BLaER1 treated with 17β-estradiol and CSF1 and Interleukin-3, amounts not matched to agents 10 nM and 100 nM (cell line): ENCODE measurements around the gene HGF.
"Not testable (repeated sequence)": the region's sequence is repeated elsewhere in the genome, so short reads cannot be mapped to it uniquely, and the experiment has no call there.

ENCODE experiments used
- H3K27ac ChIP-seq, 11 experiments: shearing (Covaris generic); formaldehyde crosslinking; 2 replicates each; pipeline ENCODE4 v1.8.1; 2022
- H3K27me3 ChIP-seq, 11 experiments: shearing (Covaris generic); formaldehyde crosslinking; 2 replicates each; pipeline ENCODE4 v1.8.1; 2022
- H3K36me3 ChIP-seq, 11 experiments: shearing (Covaris generic); formaldehyde crosslinking; 2 replicates each; pipeline ENCODE4 v1.8.1; 2022
- H3K4me1 ChIP-seq, 10 experiments: shearing (Covaris generic); formaldehyde crosslinking; 2 replicates each; pipeline ENCODE4 v1.8.1; 2022
- H3K4me2 ChIP-seq, 11 experiments: shearing (Covaris generic); formaldehyde crosslinking; 2 replicates each; pipeline ENCODE4 v1.8.1; 2022
- H3K4me3 ChIP-seq, 10 experiments: shearing (Covaris generic); formaldehyde crosslinking; 2 replicates each; pipeline ENCODE4 v1.8.1; 2022
- H3K9ac ChIP-seq, 11 experiments: shearing (Covaris generic); formaldehyde crosslinking; 2 replicates each; pipeline ENCODE4 v1.8.1; 2022
- H3K9me3 ChIP-seq, 11 experiments: shearing (Covaris generic); formaldehyde crosslinking; replicated peaks in 1 of 11; 2 replicates each; pipeline ENCODE4 v1.8.1; 2022
- H4K20me1 ChIP-seq, 11 experiments: shearing (Covaris generic); formaldehyde crosslinking; 2 replicates each; pipeline ENCODE4 v1.8.1; 2022
- Cebpa-rat ChIP-seq, 11 experiments: shearing (Covaris generic); IDR thresholded peaks; 2 replicates each; pipeline ENCODE4 v1.8.1; 2022

The HGF gene

DNA sequence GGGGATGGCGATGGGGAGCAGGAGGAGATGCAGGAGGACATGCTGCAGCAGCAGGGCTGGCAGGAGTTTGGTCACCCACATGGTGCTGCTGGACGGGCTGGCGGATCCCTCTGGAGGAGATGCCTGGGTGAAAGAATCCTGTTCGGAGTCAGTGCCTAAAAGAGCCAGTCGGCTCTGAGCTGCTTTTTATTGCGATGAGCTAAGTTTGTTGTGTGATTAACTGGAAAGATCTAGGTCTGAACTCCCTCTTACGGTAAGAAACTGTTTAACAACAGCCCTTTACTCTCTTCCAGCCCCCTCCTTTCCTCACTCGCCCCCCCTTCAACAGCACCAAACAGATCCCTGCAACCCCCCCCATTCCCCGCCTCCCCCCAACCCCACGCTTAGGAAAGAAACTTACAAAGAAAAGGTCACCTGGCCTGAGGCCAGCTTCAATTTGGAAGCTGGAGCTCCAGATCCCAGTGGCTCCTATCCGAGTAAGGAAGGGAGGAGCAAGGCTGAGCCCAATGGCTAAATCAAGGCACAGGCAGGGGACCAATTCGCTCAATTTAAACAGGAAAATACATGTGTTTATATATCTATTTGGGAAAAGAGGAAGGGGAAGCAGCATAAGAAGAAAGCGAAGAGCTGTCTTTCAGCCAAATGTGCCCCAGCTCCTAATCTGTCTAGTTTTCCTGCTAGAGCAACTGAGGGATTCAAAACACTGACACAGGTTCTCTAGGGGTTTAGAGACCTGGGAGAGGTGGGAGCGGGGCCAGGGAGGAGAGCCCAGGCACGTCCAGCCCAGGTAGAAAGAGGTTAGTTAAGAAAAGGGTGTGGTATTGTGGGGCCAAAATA is at the start of gene HGF:
Gene HGF (minus strand): TSS at position 157 of the 837 bp plus-strand sequence. CDS start 76 bp downstream, at position 81.
- no peaks in the 10 kb centered on the region; a peak in 1 of 22 replicates for H4K20me1 ChIP-seq
- peak within 1 kb of the TSS; percentile 56 to 83 (median 66) for H3K4me3 ChIP-seq
- peak within 1 kb of the TSS; percentile 76 to 92 (median 85) for H3K4me2 ChIP-seq
- H3K4me1 ChIP-seq: peaks cover 53 to 80% (median 70%) of the 10 kb centered on the region in 10 experiments
- H3K27ac ChIP-seq: peak within 1 kb of the TSS; percentile 66 to 95 (median 92)
- TF ChIP-seq Cebpa-rat (IDR thresholded peaks at IDR 0.05): no peak
- H3K9ac ChIP-seq: peak within 1 kb of the TSS; percentile 77 to 90 (median 87)
- H3K27me3 ChIP-seq: no peaks in the 10 kb centered on the region
- H3K9me3 ChIP-seq: peaks cover 0 to 5% (median 0%) of the 10 kb centered on the region in 11 experiments; a peak in 2 of 22 replicates
- H3K36me3 ChIP-seq: peaks cover 0 to 35% (median 0%) of the 10 kb centered on the region in 11 experiments; a peak in 8 of 22 replicates

DNA sequence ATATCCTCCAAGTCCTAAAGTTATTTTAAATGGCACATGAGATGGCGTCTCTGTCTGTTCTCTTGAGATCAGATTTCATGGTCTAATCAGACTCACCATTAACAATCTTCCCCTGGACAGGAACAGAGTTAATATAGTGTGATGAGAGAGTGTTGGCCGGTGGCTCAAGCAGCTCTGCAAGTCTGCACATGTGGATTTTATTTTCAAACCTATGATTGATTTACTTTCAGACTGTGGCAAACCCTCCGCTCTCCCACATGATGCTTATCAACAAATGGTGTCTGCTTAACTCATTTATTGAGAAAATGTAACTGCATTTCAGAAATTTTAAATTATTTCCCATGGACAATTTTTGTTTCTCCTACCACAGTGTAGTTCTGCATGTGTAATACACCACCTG is 46.5 kb upstream of the HGF start:
- Histone ChIP-seq H3K9ac (no peak overlapping the region), H3K4me2 (no peak overlapping the region), H4K20me1 (no peaks in the 10 kb centered on the region), H3K9me3 (0 out of 22 replicates have a peak, but pooled peaks cover 0 to 4% (median 0%) of the 10 kb centered on the region in 11 experiments), H3K27ac (no peak overlapping the region), H3K4me3 (no peak overlapping the region), H3K4me1 (peaks cover 0 to 22% (median 0%) of the 10 kb centered on the region in 10 experiments; a peak in 7 of 20 replicates), H3K27me3 (no peaks in the 10 kb centered on the region), H3K36me3 (no peaks in the 10 kb centered on the region)
- TF ChIP-seq Cebpa-rat (IDR thresholded peaks at IDR 0.05): no peak

DNA sequence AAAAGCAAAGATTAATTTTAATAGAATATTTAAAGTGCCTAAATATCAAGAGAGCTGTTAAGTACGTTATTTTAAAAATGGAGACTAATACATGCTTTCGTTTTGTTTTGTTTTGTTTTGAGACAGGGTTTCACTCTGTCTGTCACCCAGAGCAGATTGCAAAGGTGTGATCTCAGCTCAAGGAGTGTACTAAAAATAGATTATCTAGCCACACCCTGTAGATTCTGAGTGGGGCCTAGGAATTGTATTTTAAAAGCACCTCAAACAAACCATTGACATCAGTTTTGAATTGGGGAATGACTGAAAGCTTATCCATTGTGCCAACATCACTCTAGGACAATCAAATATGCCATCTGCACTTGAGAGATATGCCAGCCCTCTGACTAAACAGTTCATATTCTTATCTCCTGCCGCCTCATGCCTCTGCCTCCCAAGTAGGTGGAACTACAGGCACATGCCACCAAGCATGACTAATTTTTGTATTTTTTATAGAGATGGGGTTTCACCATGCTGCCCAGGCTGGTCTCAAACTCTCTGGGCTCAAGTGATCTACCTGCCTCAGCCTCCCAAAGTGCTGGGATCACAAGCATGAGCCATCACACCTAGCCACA is 43.1 kb upstream of the HGF start:
- peak overlapping the region in 2 of 11 experiments; percentile 2 to 19; a peak in 3 of 22 replicates for H3K4me2 ChIP-seq
- H3K4me3 ChIP-seq, H3K27me3 ChIP-seq, H4K20me1 ChIP-seq, H3K27ac ChIP-seq, H3K9ac ChIP-seq, H3K36me3 ChIP-seq, H3K9me3 ChIP-seq: not testable (repeated sequence)
- peaks cover 0 to 44% (median 6%) of the 10 kb centered on the region in 10 experiments; a peak in 10 of 20 replicates for H3K4me1 ChIP-seq

DNA sequence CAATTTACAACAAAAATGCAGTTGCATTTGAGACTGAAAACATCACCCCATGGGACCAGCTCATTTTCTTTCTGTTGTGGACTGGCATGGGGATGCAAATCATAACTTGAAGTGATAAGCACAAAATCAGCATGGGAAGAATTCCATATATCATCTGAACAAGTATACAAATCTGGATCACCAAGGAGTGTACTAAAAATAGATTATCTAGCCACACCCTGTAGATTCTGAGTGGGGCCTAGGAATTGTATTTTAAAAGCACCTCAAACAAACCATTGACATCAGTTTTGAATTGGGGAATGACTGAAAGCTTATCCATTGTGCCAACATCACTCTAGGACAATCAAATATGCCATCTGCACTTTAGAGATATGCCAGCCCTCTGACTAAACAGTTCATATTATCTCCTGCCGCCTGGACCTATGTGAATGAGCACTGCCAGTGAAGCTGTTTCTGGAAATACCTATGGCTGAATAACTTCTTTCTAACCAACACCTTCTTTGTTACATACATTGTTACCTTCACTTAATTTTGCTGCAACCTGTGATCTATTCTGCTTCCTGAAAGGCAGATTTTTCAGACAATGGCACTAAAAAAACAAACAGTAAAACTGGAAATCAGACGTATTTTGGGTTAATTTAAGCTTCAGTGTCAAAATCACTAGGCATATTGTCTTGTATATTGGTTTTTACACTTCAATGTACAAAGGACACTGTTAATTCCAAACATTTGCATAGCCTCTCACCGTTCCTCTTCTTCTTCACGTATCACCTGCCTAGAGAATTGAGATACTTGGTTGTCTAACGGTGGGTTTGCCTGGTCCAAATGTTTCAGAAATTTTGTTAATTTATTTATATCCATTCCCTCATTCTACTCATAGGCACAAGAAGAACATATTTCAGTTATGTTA is 42.4 kb upstream of the HGF start:
- peaks cover 0 to 44% (median 6%) of the 10 kb centered on the region in 10 experiments; a peak in 10 of 20 replicates for H3K4me1 ChIP-seq
- H3K4me3 ChIP-seq: no peak overlapping the region
- no peaks in the 10 kb centered on the region for H3K27me3 ChIP-seq
- H3K9me3 ChIP-seq: peaks cover 0 to 7% (median 4%) of the 10 kb centered on the region in 11 experiments; a peak in 6 of 22 replicates
- H3K36me3 ChIP-seq: no peaks in the 10 kb centered on the region
- H3K27ac ChIP-seq: peak overlapping the region in 3 of 11 experiments; percentile 74 to 95 (median 89); a peak in 4 of 22 replicates
- H3K4me2 ChIP-seq: peak overlapping the region in 3 of 11 experiments; percentile 63 to 83 (median 76); a peak in 4 of 22 replicates
- H4K20me1 ChIP-seq: no peaks in the 10 kb centered on the region
- TF ChIP-seq Cebpa-rat (IDR thresholded peaks at IDR 0.05): no peak
- no peak overlapping the region for H3K9ac ChIP-seq

DNA sequence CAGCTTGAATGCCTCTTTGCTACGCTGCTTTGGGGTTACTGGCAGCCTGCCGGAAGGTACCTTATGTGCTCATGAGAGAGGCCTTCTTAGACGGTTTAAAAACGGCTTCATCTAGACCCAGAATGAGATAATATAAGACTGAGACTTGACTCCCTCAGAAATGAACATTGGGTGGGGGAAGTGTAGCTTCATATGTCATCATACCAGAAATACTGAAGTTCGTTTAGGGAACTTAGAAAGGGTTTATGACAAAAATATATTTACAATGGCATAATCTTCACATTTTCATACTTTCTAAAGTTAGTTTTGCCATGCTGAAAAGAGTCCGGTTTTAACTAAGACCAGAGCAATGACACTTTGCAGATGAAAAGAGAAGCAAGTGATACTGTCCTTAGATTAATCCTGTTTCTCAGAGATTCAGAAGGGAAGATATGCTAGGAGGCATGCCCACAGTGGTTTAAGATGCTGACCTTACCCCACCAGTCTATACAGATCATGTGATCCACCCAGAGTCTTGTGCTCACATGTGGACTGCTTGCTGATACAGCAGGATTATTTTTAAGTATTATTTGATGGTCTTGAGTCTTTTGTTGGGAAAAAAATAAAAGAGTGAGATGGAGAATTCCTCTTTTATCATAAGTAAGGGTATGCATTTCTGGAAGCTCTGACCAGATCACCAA is 40.8 kb upstream of the HGF start:
- Histone ChIP-seq H3K27me3 (no peaks in the 10 kb centered on the region), H3K9me3 (peaks cover 0 to 7% (median 4%) of the 10 kb centered on the region in 11 experiments; a peak in 6 of 22 replicates), H3K4me3 (no peak overlapping the region; a peak in 1 of 20 replicates), H4K20me1 (no peaks in the 10 kb centered on the region), H3K4me2 (peak overlapping the region in 5 of 11 experiments; percentile 42 to 83 (median 63); a peak in 10 of 22 replicates), H3K4me1 (peaks cover 0 to 44% (median 7%) of the 10 kb centered on the region in 10 experiments; a peak in 10 of 20 replicates), H3K9ac (peak overlapping the region in 4 of 11 experiments; percentile 22 to 81 (median 64); a peak in 7 of 22 replicates), H3K36me3 (no peaks in the 10 kb centered on the region), H3K27ac (peak overlapping the region in 6 of 11 experiments; percentile 29 to 95 (median 71); a peak in 12 of 22 replicates)
- TF ChIP-seq Cebpa-rat (IDR thresholded peaks at IDR 0.05): no peak

DNA sequence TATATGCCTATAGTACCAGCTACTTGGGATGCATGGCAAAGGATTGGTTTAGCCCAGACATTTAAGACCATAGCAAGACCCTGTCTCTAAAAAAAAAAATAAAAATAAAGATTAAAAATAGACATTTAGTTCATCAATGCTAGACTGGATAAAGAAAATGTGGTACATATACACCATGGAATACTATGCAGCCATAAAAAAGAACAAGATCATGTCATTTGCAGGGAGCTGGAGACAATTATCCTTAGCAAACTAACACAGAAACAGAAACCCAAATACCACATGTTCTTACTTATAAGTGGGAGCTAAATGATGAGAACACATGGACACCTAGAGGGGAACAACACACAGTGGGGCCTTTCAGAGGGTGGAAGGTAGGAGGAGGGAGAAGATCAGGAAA is 38.5 kb upstream of the HGF start:
- H3K4me3 ChIP-seq, H3K9me3 ChIP-seq, H3K27ac ChIP-seq, H3K4me2 ChIP-seq, H3K9ac ChIP-seq, H3K36me3 ChIP-seq, H4K20me1 ChIP-seq, H3K27me3 ChIP-seq: not testable (repeated sequence)
- H3K4me1 ChIP-seq: peaks cover 0 to 40% (median 8%) of the 10 kb centered on the region in 10 experiments; a peak in 10 of 20 replicates

DNA sequence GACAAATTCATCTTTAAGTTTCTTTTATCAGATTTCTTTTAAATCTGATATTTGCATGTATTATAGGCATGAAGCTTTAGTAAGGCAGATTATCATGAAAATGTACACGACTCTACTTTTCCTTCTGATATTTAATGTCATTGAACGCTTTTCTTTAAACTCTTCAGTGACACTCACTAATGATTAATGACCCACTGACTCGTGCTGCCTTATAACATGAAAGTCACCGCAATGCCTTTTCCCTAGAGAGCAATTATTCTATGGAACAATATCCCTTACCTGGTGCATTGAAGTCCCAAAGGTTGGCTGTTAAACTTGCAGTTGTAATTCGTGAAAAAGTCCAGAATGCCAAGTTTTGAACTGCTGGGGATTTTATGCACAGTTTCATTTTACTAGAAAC is 33.4 kb upstream of the HGF start:
- Histone ChIP-seq H3K27me3 (no peaks in the 10 kb centered on the region), H3K9ac (no peak overlapping the region), H3K4me1 (peaks cover 0 to 11% (median 5%) of the 10 kb centered on the region in 10 experiments; a peak in 5 of 20 replicates), H4K20me1 (no peaks in the 10 kb centered on the region), H3K9me3 (peaks cover 0 to 8% (median 2%) of the 10 kb centered on the region in 11 experiments; a peak in 7 of 22 replicates), H3K36me3 (no peaks in the 10 kb centered on the region; a peak in 1 of 22 replicates), H3K4me2 (no peak overlapping the region), H3K4me3 (no peak overlapping the region), H3K27ac (no peak overlapping the region)
- no peak for TF ChIP-seq Cebpa-rat (IDR thresholded peaks at IDR 0.05)

DNA sequence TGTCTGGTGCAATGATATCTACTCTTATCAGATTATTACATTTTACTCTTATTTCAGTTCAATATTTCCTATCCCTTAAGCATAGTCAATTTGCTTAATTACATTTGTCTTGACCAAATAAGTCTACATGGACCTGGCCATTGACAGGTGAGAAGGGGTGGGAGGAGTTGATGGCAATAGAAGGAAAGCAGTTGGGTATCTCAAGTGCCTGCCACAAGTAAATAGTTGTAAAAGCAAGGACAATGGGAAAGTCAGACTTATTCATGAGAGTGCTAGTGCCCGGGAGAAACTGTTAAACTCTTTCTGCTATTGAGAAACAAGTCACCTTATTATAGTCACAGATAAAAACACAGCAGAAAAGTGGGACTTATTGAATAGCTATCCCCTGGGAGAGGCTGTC is 32.4 kb upstream of the HGF start:
- Histone ChIP-seq H3K4me1 (peaks cover 0 to 14% (median 6%) of the 10 kb centered on the region in 10 experiments; a peak in 11 of 20 replicates), H4K20me1 (no peaks in the 10 kb centered on the region), H3K36me3 (no peaks in the 10 kb centered on the region; a peak in 1 of 22 replicates), H3K27me3 (no peaks in the 10 kb centered on the region), H3K9me3 (peaks cover 0 to 7% (median 0%) of the 10 kb centered on the region in 11 experiments; a peak in 2 of 22 replicates), H3K9ac (no peak overlapping the region), H3K27ac (no peak overlapping the region), H3K4me3 (no peak overlapping the region), H3K4me2 (peak overlapping the region in 5 of 11 experiments; percentile 4 to 30 (median 12); a peak in 5 of 22 replicates)
- TF ChIP-seq Cebpa-rat (IDR thresholded peaks at IDR 0.05): no peak
